Measurements from ENCODE around the gene BRCA2.

DNA sequence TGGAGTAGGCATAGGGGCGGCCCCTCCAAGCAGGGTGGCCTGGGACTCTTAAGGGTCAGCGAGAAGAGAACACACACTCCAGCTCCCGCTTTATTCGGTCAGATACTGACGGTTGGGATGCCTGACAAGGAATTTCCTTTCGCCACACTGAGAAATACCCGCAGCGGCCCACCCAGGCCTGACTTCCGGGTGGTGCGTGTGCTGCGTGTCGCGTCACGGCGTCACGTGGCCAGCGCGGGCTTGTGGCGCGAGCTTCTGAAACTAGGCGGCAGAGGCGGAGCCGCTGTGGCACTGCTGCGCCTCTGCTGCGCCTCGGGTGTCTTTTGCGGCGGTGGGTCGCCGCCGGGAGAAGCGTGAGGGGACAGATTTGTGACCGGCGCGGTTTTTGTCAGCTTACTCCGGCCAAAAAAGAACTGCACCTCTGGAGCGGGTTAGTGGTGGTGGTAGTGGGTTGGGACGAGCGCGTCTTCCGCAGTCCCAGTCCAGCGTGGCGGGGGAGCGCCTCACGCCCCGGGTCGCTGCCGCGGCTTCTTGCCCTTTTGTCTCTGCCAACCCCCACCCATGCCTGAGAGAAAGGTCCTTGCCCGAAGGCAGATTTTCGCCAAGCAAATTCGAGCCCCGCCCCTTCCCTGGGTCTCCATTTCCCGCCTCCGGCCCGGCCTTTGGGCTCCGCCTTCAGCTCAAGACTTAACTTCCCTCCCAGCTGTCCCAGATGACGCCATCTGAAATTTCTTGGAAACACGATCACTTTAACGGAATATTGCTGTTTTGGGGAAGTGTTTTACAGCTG is at the start of gene BRCA2, which contains the start of gene ZAR1L:
- TF ChIP-seq, protein P1, sequence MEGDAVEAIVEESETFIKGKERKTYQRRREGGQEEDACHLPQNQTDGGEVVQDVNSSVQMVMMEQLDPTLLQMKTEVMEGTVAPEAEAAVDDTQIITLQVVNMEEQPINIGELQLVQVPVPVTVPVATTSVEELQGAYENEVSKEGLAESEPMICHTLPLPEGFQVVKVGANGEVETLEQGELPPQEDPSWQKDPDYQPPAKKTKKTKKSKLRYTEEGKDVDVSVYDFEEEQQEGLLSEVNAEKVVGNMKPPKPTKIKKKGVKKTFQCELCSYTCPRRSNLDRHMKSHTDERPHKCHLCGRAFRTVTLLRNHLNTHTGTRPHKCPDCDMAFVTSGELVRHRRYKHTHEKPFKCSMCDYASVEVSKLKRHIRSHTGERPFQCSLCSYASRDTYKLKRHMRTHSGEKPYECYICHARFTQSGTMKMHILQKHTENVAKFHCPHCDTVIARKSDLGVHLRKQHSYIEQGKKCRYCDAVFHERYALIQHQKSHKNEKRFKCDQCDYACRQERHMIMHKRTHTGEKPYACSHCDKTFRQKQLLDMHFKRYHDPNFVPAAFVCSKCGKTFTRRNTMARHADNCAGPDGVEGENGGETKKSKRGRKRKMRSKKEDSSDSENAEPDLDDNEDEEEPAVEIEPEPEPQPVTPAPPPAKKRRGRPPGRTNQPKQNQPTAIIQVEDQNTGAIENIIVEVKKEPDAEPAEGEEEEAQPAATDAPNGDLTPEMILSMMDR (conservative IDR thresholded peaks at IDR 0.05) = no peak
- no peak for TF ChIP-seq EZH2 (IDR thresholded peaks at IDR 0.05; ENCODE audit: low read depth)
